ENCODE measurements around the gene BICC1. TPM values are rescaled to one million over a fixed set of nuclear protein-coding genes. Genes with fewer than 3 reads are reported as not detected.

Gene BICC1
- total RNA-seq, 1 experiment from 2014 or later = 0.67 TPM

DNA sequence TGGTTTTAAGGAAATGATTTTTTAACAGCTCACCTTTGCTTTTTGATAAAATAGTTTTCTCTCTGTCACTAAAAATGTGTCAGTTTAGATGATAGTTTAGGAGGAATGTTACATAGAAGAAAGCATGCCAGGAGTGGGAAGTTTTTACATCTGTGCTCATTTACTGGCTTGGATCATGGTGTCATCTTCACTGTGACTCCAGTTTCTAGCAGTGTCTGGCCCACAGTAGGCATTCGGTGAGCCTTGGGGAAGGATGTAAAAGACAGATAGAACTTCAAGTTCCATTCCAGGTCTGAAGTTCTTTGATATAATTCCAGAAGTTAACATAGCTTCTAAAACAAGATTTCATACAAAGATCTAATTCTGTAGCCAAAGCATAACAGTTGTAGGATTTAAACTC lies 259.2 kb downstream of the BICC1 start:
- Histone ChIP-seq H3K27ac (ENCODE audit: low read length) (no peak overlapping the region), H3K4me3 (ENCODE audit: low read depth in 2 of 2, low read length in 2 of 2) (no peak overlapping the region), H3K9me3 (ENCODE audit: control insufficient read depth, insufficient read depth, low read depth, low read length) (peaks cover 6% of the 10 kb centered on the region; the same call in 1 of the 2 replicates), H3K27me3 (ENCODE audit: control insufficient read depth, insufficient read depth, low read length) (no peaks in the 10 kb centered on the region), H3K4me1 (ENCODE audit: control insufficient read depth, insufficient read depth, low read length) (no peaks in the 10 kb centered on the region), H3K36me3 (ENCODE audit: control insufficient read depth, insufficient read depth, low read length) (no peaks in the 10 kb centered on the region)
- intact Hi-C loops (cut with micrococcal nuclease; ENCODE audit: unreplicated experiment) = no loop called here
- TF ChIP-seq, protein P1, sequence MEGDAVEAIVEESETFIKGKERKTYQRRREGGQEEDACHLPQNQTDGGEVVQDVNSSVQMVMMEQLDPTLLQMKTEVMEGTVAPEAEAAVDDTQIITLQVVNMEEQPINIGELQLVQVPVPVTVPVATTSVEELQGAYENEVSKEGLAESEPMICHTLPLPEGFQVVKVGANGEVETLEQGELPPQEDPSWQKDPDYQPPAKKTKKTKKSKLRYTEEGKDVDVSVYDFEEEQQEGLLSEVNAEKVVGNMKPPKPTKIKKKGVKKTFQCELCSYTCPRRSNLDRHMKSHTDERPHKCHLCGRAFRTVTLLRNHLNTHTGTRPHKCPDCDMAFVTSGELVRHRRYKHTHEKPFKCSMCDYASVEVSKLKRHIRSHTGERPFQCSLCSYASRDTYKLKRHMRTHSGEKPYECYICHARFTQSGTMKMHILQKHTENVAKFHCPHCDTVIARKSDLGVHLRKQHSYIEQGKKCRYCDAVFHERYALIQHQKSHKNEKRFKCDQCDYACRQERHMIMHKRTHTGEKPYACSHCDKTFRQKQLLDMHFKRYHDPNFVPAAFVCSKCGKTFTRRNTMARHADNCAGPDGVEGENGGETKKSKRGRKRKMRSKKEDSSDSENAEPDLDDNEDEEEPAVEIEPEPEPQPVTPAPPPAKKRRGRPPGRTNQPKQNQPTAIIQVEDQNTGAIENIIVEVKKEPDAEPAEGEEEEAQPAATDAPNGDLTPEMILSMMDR (IDR thresholded peaks at IDR 0.05) = no peak
- no peak for TF ChIP-seq TCF7L2 (IDR thresholded peaks at IDR 0.05; ENCODE audit: low read depth, low read length)
- TF ChIP-seq, protein P2, sequence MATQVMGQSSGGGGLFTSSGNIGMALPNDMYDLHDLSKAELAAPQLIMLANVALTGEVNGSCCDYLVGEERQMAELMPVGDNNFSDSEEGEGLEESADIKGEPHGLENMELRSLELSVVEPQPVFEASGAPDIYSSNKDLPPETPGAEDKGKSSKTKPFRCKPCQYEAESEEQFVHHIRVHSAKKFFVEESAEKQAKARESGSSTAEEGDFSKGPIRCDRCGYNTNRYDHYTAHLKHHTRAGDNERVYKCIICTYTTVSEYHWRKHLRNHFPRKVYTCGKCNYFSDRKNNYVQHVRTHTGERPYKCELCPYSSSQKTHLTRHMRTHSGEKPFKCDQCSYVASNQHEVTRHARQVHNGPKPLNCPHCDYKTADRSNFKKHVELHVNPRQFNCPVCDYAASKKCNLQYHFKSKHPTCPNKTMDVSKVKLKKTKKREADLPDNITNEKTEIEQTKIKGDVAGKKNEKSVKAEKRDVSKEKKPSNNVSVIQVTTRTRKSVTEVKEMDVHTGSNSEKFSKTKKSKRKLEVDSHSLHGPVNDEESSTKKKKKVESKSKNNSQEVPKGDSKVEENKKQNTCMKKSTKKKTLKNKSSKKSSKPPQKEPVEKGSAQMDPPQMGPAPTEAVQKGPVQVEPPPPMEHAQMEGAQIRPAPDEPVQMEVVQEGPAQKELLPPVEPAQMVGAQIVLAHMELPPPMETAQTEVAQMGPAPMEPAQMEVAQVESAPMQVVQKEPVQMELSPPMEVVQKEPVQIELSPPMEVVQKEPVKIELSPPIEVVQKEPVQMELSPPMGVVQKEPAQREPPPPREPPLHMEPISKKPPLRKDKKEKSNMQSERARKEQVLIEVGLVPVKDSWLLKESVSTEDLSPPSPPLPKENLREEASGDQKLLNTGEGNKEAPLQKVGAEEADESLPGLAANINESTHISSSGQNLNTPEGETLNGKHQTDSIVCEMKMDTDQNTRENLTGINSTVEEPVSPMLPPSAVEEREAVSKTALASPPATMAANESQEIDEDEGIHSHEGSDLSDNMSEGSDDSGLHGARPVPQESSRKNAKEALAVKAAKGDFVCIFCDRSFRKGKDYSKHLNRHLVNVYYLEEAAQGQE (IDR thresholded peaks at IDR 0.05; ENCODE audit: insufficient read depth in 1 of 2, low read depth in 2 of 2, low read length in 1 of 2) = no peak
- ATAC-seq (no peak), DNase-seq (ENCODE audit: low read depth, low spot score) (no peak)
- in situ Hi-C loops (cut with HindIII; ENCODE audit: low pct_unique_long_range_greater_than_20kb, low sequenced_read_pairs) = no loop called here
- no TSS peak for BruUV-seq (replicated peaks)
- POLR2A ChIA-PET = no interaction called here
- CTCF ChIA-PET = no interaction called here

DNA sequence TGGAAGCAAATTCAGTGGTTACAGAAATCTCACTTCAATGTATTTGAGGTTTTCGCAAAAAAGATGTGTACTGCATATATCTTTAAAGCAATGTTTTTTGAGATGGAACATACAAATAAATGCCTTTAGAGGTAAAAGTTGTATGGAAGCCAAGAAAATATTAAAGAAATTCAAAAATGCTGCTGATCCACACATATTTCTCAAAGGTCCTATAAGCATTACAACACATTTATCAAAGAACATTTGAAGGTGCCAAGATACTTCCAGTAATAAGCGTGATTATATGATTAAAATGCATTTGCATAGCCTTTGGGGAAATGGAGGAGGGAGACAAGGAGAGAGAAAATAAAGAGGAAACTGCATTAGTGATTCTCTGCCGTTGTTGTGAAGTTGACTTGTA lies 260.1 kb downstream of the BICC1 start:
- Histone ChIP-seq H3K27me3 (ENCODE audit: control insufficient read depth, insufficient read depth, low read length) (no peaks in the 10 kb centered on the region), H3K27ac (ENCODE audit: low read length) (no peak overlapping the region), H3K4me3 (ENCODE audit: low read depth in 2 of 2, low read length in 2 of 2) (no peak overlapping the region), H3K9me3 (ENCODE audit: control insufficient read depth, insufficient read depth, low read depth, low read length) (peaks cover 5% of the 10 kb centered on the region; the same call in 1 of the 2 replicates), H3K36me3 (ENCODE audit: control insufficient read depth, insufficient read depth, low read length) (no peaks in the 10 kb centered on the region), H3K4me1 (ENCODE audit: control insufficient read depth, insufficient read depth, low read length) (no peaks in the 10 kb centered on the region)
- DNase-seq (ENCODE audit: low read depth, low spot score) = no peak
- in situ Hi-C loops (cut with HindIII; ENCODE audit: low pct_unique_long_range_greater_than_20kb, low sequenced_read_pairs) (no loop called here), intact Hi-C loops (cut with micrococcal nuclease; ENCODE audit: unreplicated experiment) (no loop called here)
- no TSS peak for BruUV-seq (replicated peaks)
- TF ChIP-seq, protein P2 (IDR thresholded peaks at IDR 0.05; ENCODE audit: insufficient read depth in 1 of 2, low read depth in 2 of 2, low read length in 1 of 2) = no peak
- TF ChIP-seq, protein P1 (IDR thresholded peaks at IDR 0.05) = no peak
- TF ChIP-seq POLR2AphosphoS5 (IDR thresholded peaks at IDR 0.05; ENCODE audit: low read depth, low read length) (no peak), SIN3A (IDR thresholded peaks at IDR 0.05; ENCODE audit: borderline replicate concordance, insufficient read depth, low read depth, low read length) (no peak), TCF7L2 (IDR thresholded peaks at IDR 0.05; ENCODE audit: low read depth, low read length) (no peak)
- ChIA-PET POLR2A (no interaction called here), CTCF (no interaction called here)
- ATAC-seq = no peak
